ENCODE measurements around the gene TIAM2.

The TIAM2 gene

DNA sequence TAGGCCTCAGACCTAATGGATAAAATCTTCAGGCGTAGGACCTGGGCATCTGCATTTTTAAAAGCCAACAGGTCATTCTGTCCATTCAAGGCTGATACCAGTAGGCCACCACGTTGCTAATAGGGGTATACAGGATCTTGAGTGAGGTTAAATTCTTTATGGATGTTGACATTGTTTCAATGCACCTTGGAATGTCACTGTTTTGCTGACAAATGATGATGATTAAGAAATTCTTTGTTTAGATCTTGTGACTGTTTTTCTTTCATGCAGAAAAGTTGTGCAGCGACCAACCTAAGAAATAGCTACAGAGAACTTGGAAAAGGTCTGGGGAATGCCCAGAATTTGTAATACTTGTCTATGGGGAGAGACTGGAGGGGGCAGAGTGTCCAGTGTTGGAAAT is 167.6 kb downstream of the TIAM2 start:
- TF ChIP-seq, protein P1, sequence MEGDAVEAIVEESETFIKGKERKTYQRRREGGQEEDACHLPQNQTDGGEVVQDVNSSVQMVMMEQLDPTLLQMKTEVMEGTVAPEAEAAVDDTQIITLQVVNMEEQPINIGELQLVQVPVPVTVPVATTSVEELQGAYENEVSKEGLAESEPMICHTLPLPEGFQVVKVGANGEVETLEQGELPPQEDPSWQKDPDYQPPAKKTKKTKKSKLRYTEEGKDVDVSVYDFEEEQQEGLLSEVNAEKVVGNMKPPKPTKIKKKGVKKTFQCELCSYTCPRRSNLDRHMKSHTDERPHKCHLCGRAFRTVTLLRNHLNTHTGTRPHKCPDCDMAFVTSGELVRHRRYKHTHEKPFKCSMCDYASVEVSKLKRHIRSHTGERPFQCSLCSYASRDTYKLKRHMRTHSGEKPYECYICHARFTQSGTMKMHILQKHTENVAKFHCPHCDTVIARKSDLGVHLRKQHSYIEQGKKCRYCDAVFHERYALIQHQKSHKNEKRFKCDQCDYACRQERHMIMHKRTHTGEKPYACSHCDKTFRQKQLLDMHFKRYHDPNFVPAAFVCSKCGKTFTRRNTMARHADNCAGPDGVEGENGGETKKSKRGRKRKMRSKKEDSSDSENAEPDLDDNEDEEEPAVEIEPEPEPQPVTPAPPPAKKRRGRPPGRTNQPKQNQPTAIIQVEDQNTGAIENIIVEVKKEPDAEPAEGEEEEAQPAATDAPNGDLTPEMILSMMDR (conservative IDR thresholded peaks at IDR 0.05; ENCODE audit: low read length), result no peak
- DNase-seq (ENCODE audit: low read depth), result peak; percentile 28

DNA sequence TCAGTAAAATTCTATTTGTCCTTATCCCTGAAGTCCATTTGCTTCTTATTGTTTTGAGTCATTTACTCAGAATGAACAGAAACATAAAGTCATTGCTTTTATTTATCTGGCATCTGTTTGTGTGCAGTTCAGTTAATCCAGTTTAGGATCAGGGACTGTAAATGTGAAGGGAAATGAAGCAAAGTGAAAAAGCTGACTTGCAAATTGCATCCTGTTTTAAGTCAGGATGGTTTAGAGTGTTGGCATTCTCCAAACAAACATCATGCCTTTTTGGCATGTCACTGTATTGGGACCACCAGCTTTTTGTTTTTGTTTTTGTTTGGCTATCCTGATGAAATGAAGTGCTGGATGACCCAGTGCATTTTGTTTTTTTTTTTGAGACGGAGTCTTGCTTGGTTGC is 168.5 kb downstream of the TIAM2 start:
- H3K4me3 ChIP-seq (ENCODE audit: low read length), result no peak overlapping the region
- DNase-seq (ENCODE audit: low read depth), result no peak
- TF ChIP-seq, protein P1 (conservative IDR thresholded peaks at IDR 0.05; ENCODE audit: low read length), result no peak

More for the DNA sequence above, 167.6 kb downstream of the TIAM2 start:
- no peak overlapping the region for H3K4me3 ChIP-seq (ENCODE audit: low read length)

DNA sequence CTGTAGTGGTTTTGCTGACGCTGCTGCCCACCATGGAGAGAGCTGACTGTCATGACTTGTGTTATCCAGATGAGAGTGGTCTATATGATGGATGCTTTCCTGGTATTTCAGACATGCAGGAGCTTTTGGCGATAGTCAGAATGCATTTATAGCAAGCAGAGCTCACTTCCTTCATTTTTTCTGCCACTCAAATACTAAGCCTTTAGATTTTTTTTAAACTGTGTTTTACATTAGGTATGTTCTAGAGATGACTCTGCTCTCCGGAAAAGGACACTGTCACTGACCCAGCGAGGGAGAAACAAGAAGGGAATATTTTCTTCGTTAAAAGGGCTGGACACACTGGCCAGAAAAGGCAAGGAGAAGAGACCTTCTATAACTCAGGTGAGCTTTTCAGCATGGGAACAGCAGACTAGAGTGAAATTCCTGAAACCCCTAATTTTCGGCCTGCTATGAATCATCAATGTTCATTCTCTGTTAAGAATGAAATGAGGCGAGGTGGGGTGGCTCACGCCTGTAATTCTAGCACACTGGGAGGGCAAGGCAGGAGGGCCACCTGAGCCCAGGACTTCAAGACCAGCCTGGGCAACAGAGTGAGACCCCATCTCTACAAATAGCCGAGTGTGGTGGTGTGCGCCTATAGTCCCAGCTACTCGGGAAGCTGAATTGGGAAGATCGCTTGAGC is 170.1 kb downstream of the TIAM2 start:
- TF ChIP-seq, protein P1 (conservative IDR thresholded peaks at IDR 0.05; ENCODE audit: low read length), result no peak
- no peak for DNase-seq (ENCODE audit: low read depth)
- H3K4me3 ChIP-seq (ENCODE audit: low read length), result no peak overlapping the region

DNA sequence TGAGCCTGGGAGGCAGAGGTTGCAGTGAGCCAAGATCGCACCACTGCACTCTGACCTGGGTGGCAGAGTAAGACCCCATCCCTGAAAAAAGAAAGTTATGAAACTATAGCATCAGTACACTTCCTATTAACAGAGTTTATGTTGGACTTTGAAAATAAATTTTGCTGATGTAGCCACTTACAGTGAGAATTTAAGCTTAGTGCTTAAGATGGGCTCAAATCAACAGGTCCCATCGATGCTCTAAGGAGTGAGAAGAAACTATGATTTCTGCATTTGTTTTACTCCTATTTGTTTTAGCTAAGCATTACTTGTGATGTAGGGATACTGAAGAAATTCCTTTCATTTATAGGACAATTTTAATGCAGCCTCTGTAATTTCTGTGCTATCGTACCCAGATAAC is 175.4 kb downstream of the TIAM2 start:
- TF ChIP-seq, protein P1 (conservative IDR thresholded peaks at IDR 0.05; ENCODE audit: low read length), result no peak
- H3K4me3 ChIP-seq (ENCODE audit: low read length), result no peak overlapping the region
- DNase-seq (ENCODE audit: low read depth), result no peak

DNA sequence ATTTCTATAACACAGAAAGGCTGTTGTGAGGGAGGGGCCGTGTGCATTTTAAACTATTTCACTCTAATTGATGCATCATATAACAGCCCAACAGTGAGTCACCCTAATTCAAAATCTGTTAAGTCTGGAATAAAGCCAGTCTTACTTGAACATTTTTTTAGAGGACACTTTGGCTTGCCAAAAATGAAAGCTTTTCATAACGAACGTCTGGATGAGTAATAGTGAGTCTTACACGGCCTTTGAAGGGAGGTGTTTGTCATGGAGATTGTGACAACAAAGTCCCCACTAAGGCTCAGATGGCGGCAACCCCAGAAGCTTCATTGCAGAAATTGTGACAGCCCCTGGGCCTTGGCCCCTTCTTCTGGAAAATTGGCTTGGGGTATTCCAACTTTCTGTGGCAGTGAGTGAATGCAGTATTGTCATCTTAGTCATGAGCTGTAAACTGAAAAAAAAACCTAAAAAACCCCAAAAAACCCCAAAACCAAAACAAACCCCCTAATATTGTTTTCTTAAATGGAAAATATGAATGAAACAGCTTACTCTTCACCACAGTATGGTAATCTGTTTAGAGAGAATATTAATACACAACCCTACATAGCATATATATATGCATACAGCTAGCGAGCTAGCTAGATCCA is 176.1 kb downstream of the TIAM2 start:
- TF ChIP-seq, protein P1 (conservative IDR thresholded peaks at IDR 0.05; ENCODE audit: low read length), result no peak
- DNase-seq (ENCODE audit: low read depth), result peak; percentile 96
- no peak overlapping the region for H3K4me3 ChIP-seq (ENCODE audit: low read length)

DNA sequence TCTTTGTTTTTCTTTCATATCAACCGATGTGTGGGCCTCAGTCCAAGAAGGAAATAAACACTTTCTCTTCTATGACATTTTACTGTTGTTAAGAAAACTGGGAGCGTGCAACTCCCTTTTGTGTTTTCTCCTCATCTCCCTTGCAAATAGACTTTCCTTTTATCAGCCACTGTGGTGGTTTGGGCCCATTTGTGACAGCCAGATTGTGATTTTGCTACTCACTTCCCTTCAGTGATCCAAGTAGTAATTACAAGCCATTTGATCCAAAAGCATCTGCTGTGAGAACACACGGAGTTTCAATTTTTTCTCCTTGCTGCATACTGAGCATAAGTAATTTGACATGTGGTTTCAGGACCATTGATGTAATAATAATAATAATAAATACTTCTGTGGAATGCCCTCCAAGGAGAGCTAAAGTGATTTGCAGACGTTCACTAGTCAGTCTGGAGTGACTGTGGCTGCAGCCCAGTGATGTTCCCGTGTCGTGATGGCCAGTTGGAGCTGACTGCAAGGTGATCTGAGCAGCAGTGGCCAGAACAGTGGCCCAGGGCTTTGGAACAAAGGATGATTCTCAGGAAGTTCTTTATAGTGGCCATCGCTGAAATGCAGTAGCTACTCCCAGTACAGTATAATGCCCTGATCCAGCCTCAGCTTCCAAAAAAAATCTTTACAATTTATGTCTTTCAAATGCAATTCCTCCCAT is 176.8 kb downstream of the TIAM2 start:
- peak; percentile 71 for DNase-seq (ENCODE audit: low read depth)
- TF ChIP-seq, protein P1 (conservative IDR thresholded peaks at IDR 0.05; ENCODE audit: low read length), result no peak
- no peak overlapping the region for H3K4me3 ChIP-seq (ENCODE audit: low read length)
